HS-27A (cell line): ENCODE data around the gene NCL.
"Not testable (repeated sequence)": the region's sequence is repeated elsewhere in the genome, so short reads cannot be mapped to it uniquely, and the experiment has no call there.

Source experiments
- DNase-seq: peaks from one replicate; pipeline ENCODE4 v3.0.0-alpha.2; 2012; ENCODE audit warnings: low read depth, missing footprints

Gene NCL

GRCh38 chr2:231405601-231406367 lies 58.5 kb downstream of the NCL start:
- DNase-seq: not testable (repeated sequence)

GRCh38 chr2:231404183-231404578 lies 60.1 kb downstream of the NCL start:
- not testable (repeated sequence) for DNase-seq
